Panc1 (cell line): ENCODE data around the gene QSER1. TPM values are rescaled to one million over a fixed set of nuclear protein-coding genes. Genes with fewer than 3 reads are reported as not detected.

Source experiments
- ATAC-seq: fragments of 200-7000 bp; cut with Tn5 transposase; 2 replicates; pipeline ENCODE4 v1.9.1; 2020; ENCODE audit warnings: mild to moderate bottlenecking, moderate library complexity
- BruUV-seq: library from RNA; stranded (reverse); fragments of 400-500 nt; replicated peaks from 2 replicates; lab custom pipeline; 2021; lab: Mats Ljungman, UMichigan
- CTCF ChIA-PET: fragments of 300-600 bp; sonication (Branson Sonifier 250); formaldehyde crosslinking; loops from one replicate; lab custom pipeline; 2022; ENCODE audit warnings: antibody characterized with exemption; lab: Charles Lee
- POLR2A ChIA-PET: fragments of 300-600 bp; sonication (Branson Sonifier 250); formaldehyde crosslinking; loops from one replicate; lab custom pipeline; 2022; ENCODE audit warnings: antibody characterized with exemption; lab: Charles Lee
- DNase-seq: peaks from one replicate; pipeline ENCODE4 v3.0.0-alpha.2; 2010; ENCODE audit warnings: low read depth, low spot score
- H3K27ac ChIP-seq: 2 replicates; pipeline ENCODE4 v1.5.1; 2011; ENCODE audit warnings: mild to moderate bottlenecking, low read length, inconsistent platforms
- H3K27me3 ChIP-seq: fragments of 200-500 bp; sonication (Bioruptor generic); 2 replicates; pipeline ENCODE4 v1.6.0; 2014; ENCODE audit warnings: low read length, inconsistent platforms; ENCODE audit not compliant: control insufficient read depth, insufficient read depth
- H3K36me3 ChIP-seq: fragments of 200-500 bp; sonication (Bioruptor generic); 2 replicates; pipeline ENCODE4 v1.5.1; 2014; ENCODE audit warnings: inconsistent platforms, mild to moderate bottlenecking, low read length, moderate library complexity; ENCODE audit not compliant: control insufficient read depth, insufficient read depth
- H3K4me1 ChIP-seq: 2 replicates; pipeline ENCODE4 v1.5.1; 2011; ENCODE audit warnings: inconsistent platforms, mild to moderate bottlenecking, low read length, moderate library complexity; ENCODE audit not compliant: control insufficient read depth, insufficient read depth
- H3K4me3 ChIP-seq, 2 experiments: 2 replicates each; pipeline ENCODE4 v1.5.1; 2011 to 2012; ENCODE audit warnings: low read depth in 2 of 2, low read length in 2 of 2, mild to moderate bottlenecking in 2 of 2, inconsistent platforms in 1 of 2, moderate library complexity in 1 of 2
- H3K9me3 ChIP-seq: fragments of 200-500 bp; sonication (Bioruptor generic); 2 replicates; pipeline ENCODE4 v1.5.1; 2014; ENCODE audit warnings: low read depth, mild to moderate bottlenecking, inconsistent platforms, low read length, moderate library complexity; ENCODE audit not compliant: control insufficient read depth, insufficient read depth
- CTCF ChIP-seq: fragments of 450-650 bp; IDR thresholded peaks from 2 replicates; pipeline ENCODE4 v1.5.1; 2017; ENCODE audit warnings: mild to moderate bottlenecking
- POLR2AphosphoS5 ChIP-seq: IDR thresholded peaks from 2 replicates; pipeline ENCODE4 v1.6.1; 2012; ENCODE audit warnings: mild to moderate bottlenecking, low read depth, low read length, moderate library complexity
- REST ChIP-seq, 2 experiments: IDR thresholded peaks; 2 replicates each; pipeline ENCODE4 v1.6.1; 2011 to 2012; ENCODE audit warnings: low read depth in 2 of 2, control low read depth in 1 of 2, low read length in 1 of 2, mild to moderate bottlenecking in 1 of 2, moderate library complexity in 1 of 2; ENCODE audit not compliant: insufficient read depth in 1 of 2
- SIN3A ChIP-seq: IDR thresholded peaks from 2 replicates; pipeline ENCODE4 v1.6.1; 2012; ENCODE audit warnings: low read depth, mild to moderate bottlenecking, low read length, moderate library complexity, borderline replicate concordance; ENCODE audit not compliant: insufficient read depth
- TCF7L2 ChIP-seq: IDR thresholded peaks from 2 replicates; pipeline ENCODE4 v1.6.1; 2011; ENCODE audit warnings: mild to moderate bottlenecking, low read depth, low read length, inconsistent platforms
- in situ Hi-C: cut with HindIII; loops from 2 replicates; pipeline ENCODE4 v1.10.0; 2016; ENCODE audit warnings: low sequenced_read_pairs, low pct_unique_long_range_greater_than_20kb
- intact Hi-C: fragments of 100-400 bp; cut with micrococcal nuclease; formaldehyde crosslinking; loops from one replicate; pipeline ENCODE4 v1.10.0; 2022; ENCODE audit not compliant: unreplicated experiment
- total RNA-seq: library from RNA; stranded (reverse); gene quantifications from one replicate; pipeline ENCODE4 v1.2.1, GENCODE V29; 2021; ENCODE audit not compliant: unreplicated experiment

QSER1 gene
- total RNA-seq, 1 experiment from 2014 or later = 48.2 TPM

GRCh38 chr11:32855601-32856000 lies 37.0 kb upstream of the QSER1 start:
- TF ChIP-seq REST (IDR thresholded peaks at IDR 0.05; ENCODE audit: insufficient read depth in 1 of 2, low read depth in 2 of 2, low read length in 1 of 2) = no peak
- no peak for TF ChIP-seq POLR2AphosphoS5
- BruUV-seq = no TSS peak
- intact Hi-C loops (no loop called here), in situ Hi-C loops (no loop called here)
- Histone ChIP-seq H3K27ac (no peak overlapping the region), H3K27me3 (peaks cover 12% of the 10 kb centered on the region; the same call in 1 of the 2 replicates), H3K9me3 (no peaks in the 10 kb centered on the region), H3K4me1 (no peaks in the 10 kb centered on the region), H3K36me3 (no peaks in the 10 kb centered on the region; the same call in 1 of the 2 replicates), H3K4me3 (no peak overlapping the region)
- POLR2A ChIA-PET = no interaction called here
- no peak for ATAC-seq
- CTCF ChIA-PET = no interaction called here
- no peak for DNase-seq

- no peak overlapping the region for H3K4me3 ChIP-seq
- no peaks in the 10 kb centered on the region for H3K4me1 ChIP-seq
- H3K36me3 ChIP-seq = no peaks in the 10 kb centered on the region; the same call in 1 of the 2 replicates
- ChIA-PET CTCF (no interaction called here), POLR2A (no interaction called here)
- DNase-seq = no peak
- TF ChIP-seq POLR2AphosphoS5 (no peak), TCF7L2 (no peak), CTCF (no peak; the same call in 1 of the 2 replicates), SIN3A (no peak), REST (IDR thresholded peaks at IDR 0.05; ENCODE audit: insufficient read depth in 1 of 2, low read depth in 2 of 2, low read length in 1 of 2) (no peak)
- intact Hi-C loops = no loop called here
- H3K9me3 ChIP-seq = no peaks in the 10 kb centered on the region
- no peak overlapping the region for H3K27ac ChIP-seq
- no TSS peak for BruUV-seq
- ATAC-seq = no peak
- in situ Hi-C loops = no loop called here
- peaks cover 10% of the 10 kb centered on the region; the same call in 1 of the 2 replicates for H3K27me3 ChIP-seq
These were observed 33.9 kb upstream of the QSER1 start for GRCh38 chr11:32858731-32859130.
